Inflammatory macrophage treated with lipopolysaccharide for 1 hour (primary cell): ENCODE measurements around the gene TBXAS1.

ENCODE experiments used
- DNase-seq, 2 donors: peaks; one replicate each; pipeline ENCODE4 v3.0.0-alpha.2; 2020 to 2022

TBXAS1 gene

GRCh38 chr7:139984642-139985539 lies 155.8 kb downstream of the TBXAS1 start:
- no peak for DNase-seq

GRCh38 chr7:139985811-139986210 lies 156.7 kb downstream of the TBXAS1 start:
- no peak for DNase-seq

GRCh38 chr7:139987691-139988516 lies 158.8 kb downstream of the TBXAS1 start:
- no peak for DNase-seq

GRCh38 chr7:139989366-139990141 lies 160.5 kb downstream of the TBXAS1 start:
- DNase-seq: no peak

- no peak for DNase-seq
Observed at GRCh38 chr7:139990142-139990535, 161.1 kb downstream of the TBXAS1 start.

GRCh38 chr7:139990571-139991268 lies 161.7 kb downstream of the TBXAS1 start:
- no peak for DNase-seq

- no peak for DNase-seq
Observed at GRCh38 chr7:139991269-139991666, 162.2 kb downstream of the TBXAS1 start.

GRCh38 chr7:139991911-139992310 lies 162.8 kb downstream of the TBXAS1 start:
- DNase-seq: no peak

- DNase-seq: peak; percentile 22 to 28
Observed at GRCh38 chr7:139992353-139993044, 163.4 kb downstream of the TBXAS1 start.

- peak; percentile 14 to 33 for DNase-seq
Observed at GRCh38 chr7:139993169-139993568, 164.1 kb downstream of the TBXAS1 start.

GRCh38 chr7:139993592-139993991 lies 164.5 kb downstream of the TBXAS1 start:
- no peak for DNase-seq

GRCh38 chr7:139994356-139994755 lies 165.3 kb downstream of the TBXAS1 start:
- DNase-seq: no peak

- no peak for DNase-seq
Observed at GRCh38 chr7:139995017-139995915, 166.2 kb downstream of the TBXAS1 start.

GRCh38 chr7:139998572-139998971 lies 169.5 kb downstream of the TBXAS1 start:
- DNase-seq: no peak

- DNase-seq: no peak
Observed at GRCh38 chr7:139999516-139999915, 170.5 kb downstream of the TBXAS1 start.

GRCh38 chr7:140000666-140001268 lies 171.7 kb downstream of the TBXAS1 start:
- no peak for DNase-seq

GRCh38 chr7:140003913-140004382 lies 174.9 kb downstream of the TBXAS1 start:
- peak; percentile 21 to 80 for DNase-seq

GRCh38 chr7:140004672-140005071 lies 175.6 kb downstream of the TBXAS1 start:
- DNase-seq: no peak

GRCh38 chr7:140005341-140005740 lies 176.3 kb downstream of the TBXAS1 start:
- DNase-seq: no peak
